Mesendoderm (in vitro differentiated cells): Measurements from ENCODE around the gene CPNE1.

Source experiments
- DNase-seq: peaks from one replicate; pipeline ENCODE4 v3.0.0; 2013
- H2AK5ac ChIP-seq: 2 replicates; pipeline ENCODE4 v1.6.1; 2013; ENCODE audit warnings: low read length, inconsistent platforms
- H2BK120ac ChIP-seq: 2 replicates; pipeline ENCODE4 v1.6.1; 2013; ENCODE audit warnings: low read depth, mild to moderate bottlenecking, low read length, moderate library complexity, mixed read lengths
- H2BK15ac ChIP-seq: replicated peaks from 2 replicates; pipeline ENCODE4 v1.6.1; 2013; ENCODE audit warnings: low read depth, mild to moderate bottlenecking, moderate library complexity
- H2BK5ac ChIP-seq: 2 replicates; pipeline ENCODE4 v1.6.1; 2013; ENCODE audit warnings: low read length, inconsistent platforms
- H3K18ac ChIP-seq: 2 replicates; pipeline ENCODE4 v1.6.1; 2013; ENCODE audit warnings: mild to moderate bottlenecking, low read length, mixed read lengths
- H3K23ac ChIP-seq: one replicate; pipeline ENCODE4 v1.6.1; 2013; ENCODE audit warnings: low read length
- H3K27ac ChIP-seq: 2 replicates; pipeline ENCODE4 v1.5.1; 2013; ENCODE audit warnings: low read depth, mild to moderate bottlenecking, inconsistent platforms, low read length, moderate library complexity
- H3K27me3 ChIP-seq: 2 replicates; pipeline ENCODE4 v1.6.1; 2013; ENCODE audit warnings: low read length, control low read depth, mild to moderate bottlenecking, inconsistent platforms; ENCODE audit not compliant: insufficient read depth, poor library complexity
- H3K36me3 ChIP-seq: 2 replicates; pipeline ENCODE4 v1.6.1; 2013; ENCODE audit warnings: low read length, inconsistent platforms; ENCODE audit not compliant: control insufficient read depth, insufficient read depth
- H3K4ac ChIP-seq: one replicate; pipeline ENCODE4 v1.6.1; 2013; ENCODE audit warnings: low read depth, mild to moderate bottlenecking, low read length, moderate library complexity
- H3K4me1 ChIP-seq: 2 replicates; pipeline ENCODE4 v1.6.1; 2013; ENCODE audit warnings: low read depth, low read length, inconsistent platforms; ENCODE audit not compliant: control insufficient read depth
- H3K4me2 ChIP-seq: 2 replicates; pipeline ENCODE4 v1.6.1; 2013; ENCODE audit warnings: low read length
- H3K4me3 ChIP-seq: 2 replicates; pipeline ENCODE4 v1.5.1; 2013; ENCODE audit warnings: mild to moderate bottlenecking, low read length
- H3K56ac ChIP-seq: one replicate; pipeline ENCODE4 v1.6.1; 2013; ENCODE audit warnings: low read length
- H3K79me1 ChIP-seq: 2 replicates; pipeline ENCODE4 v1.6.1; 2013; ENCODE audit warnings: low read length, inconsistent platforms
- H3K79me2 ChIP-seq: 2 replicates; pipeline ENCODE4 v1.6.1; 2013; ENCODE audit warnings: mild to moderate bottlenecking, low read length; ENCODE audit not compliant: control insufficient read depth, insufficient read depth
- H3K9ac ChIP-seq: 2 replicates; pipeline ENCODE4 v1.6.1; 2013; ENCODE audit warnings: low read length, inconsistent platforms
- H4K5ac ChIP-seq: one replicate; pipeline ENCODE4 v1.6.1; 2013; ENCODE audit warnings: low read length
- H4K8ac ChIP-seq: one replicate; pipeline ENCODE4 v1.6.1; 2013; ENCODE audit warnings: low read depth, mild to moderate bottlenecking, control low read depth, low read length, moderate library complexity
- WGBS: extraction: QIAGEN DNeasy Blood & Tissue Kit; methylation state at CpG from one replicate; pipeline ENCODE4 v1.1.7; 2013; ENCODE audit warnings: low lambda C conversion rate, missing lambda C conversion rate; ENCODE audit not compliant: insufficient coverage; ENCODE audit errors: extremely low coverage; 5-methylcytosine and 5-hydroxymethylcytosine counted together

Gene CPNE1

GRCh38 chr20:35603695-35604448 is 60.8 kb downstream of the CPNE1 start:
- no peaks in the 10 kb centered on the region for H3K36me3 ChIP-seq
- WGBS = no CpG with 5 or more reads among the region's 11 CpGs
- H3K4me2 ChIP-seq = no peak overlapping the region
- no peak overlapping the region for H4K5ac ChIP-seq
- no peak overlapping the region for H3K27ac ChIP-seq
- no peak overlapping the region for H2BK5ac ChIP-seq
- no peak overlapping the region for H3K4ac ChIP-seq
- H3K18ac ChIP-seq = no peak overlapping the region
- no peak overlapping the region for H3K9ac ChIP-seq
- H3K79me2 ChIP-seq = no peaks in the 10 kb centered on the region
- no peak overlapping the region for H3K4me3 ChIP-seq
- no peaks in the 10 kb centered on the region for H3K79me1 ChIP-seq
- H2AK5ac ChIP-seq = no peak overlapping the region
- no peak overlapping the region for H3K56ac ChIP-seq
- H2BK15ac ChIP-seq = no peak overlapping the region
- DNase-seq = no peak
- no peak overlapping the region for H4K8ac ChIP-seq
- peaks cover 4% of the 10 kb centered on the region for H3K27me3 ChIP-seq
- H3K4me1 ChIP-seq = no peaks in the 10 kb centered on the region
- no peak overlapping the region for H3K23ac ChIP-seq
- H2BK120ac ChIP-seq = no peak overlapping the region

GRCh38 chr20:35602851-35603495 is 61.7 kb downstream of the CPNE1 start:
- Histone ChIP-seq H3K9ac (no peak overlapping the region), H3K4me1 (no peaks in the 10 kb centered on the region), H3K23ac (no peak overlapping the region), H2BK5ac (no peak overlapping the region), H4K5ac (no peak overlapping the region), H3K36me3 (no peaks in the 10 kb centered on the region), H2AK5ac (no peak overlapping the region), H3K79me1 (no peaks in the 10 kb centered on the region), H2BK15ac (no peak overlapping the region), H2BK120ac (no peak overlapping the region), H3K4me2 (no peak overlapping the region), H3K56ac (no peak overlapping the region), H3K4ac (no peak overlapping the region), H3K27ac (no peak overlapping the region), H3K27me3 (peaks cover 4% of the 10 kb centered on the region), H3K79me2 (no peaks in the 10 kb centered on the region), H3K18ac (no peak overlapping the region), H4K8ac (no peak overlapping the region), H3K4me3 (no peak overlapping the region)
- WGBS = no CpG with 5 or more reads among the region's 15 CpGs
- no peak for DNase-seq

- Histone ChIP-seq H3K4me3 (no peak overlapping the region), H3K36me3 (no peaks in the 10 kb centered on the region), H2BK15ac (no peak overlapping the region), H3K4me1 (no peaks in the 10 kb centered on the region), H3K79me1 (no peaks in the 10 kb centered on the region), H3K4me2 (no peak overlapping the region), H3K27me3 (peaks cover 4% of the 10 kb centered on the region), H3K18ac (no peak overlapping the region), H2BK120ac (no peak overlapping the region), H2BK5ac (no peak overlapping the region), H3K4ac (no peak overlapping the region), H4K8ac (no peak overlapping the region), H3K79me2 (no peaks in the 10 kb centered on the region), H3K56ac (peak overlapping the region; percentile 83), H2AK5ac (no peak overlapping the region), H4K5ac (no peak overlapping the region), H3K27ac (no peak overlapping the region), H3K23ac (no peak overlapping the region), H3K9ac (no peak overlapping the region)
- DNase-seq = no peak
- no CpG with 5 or more reads among the region's 30 CpGs for WGBS
These were observed 62.7 kb downstream of the CPNE1 start for GRCh38 chr20:35601990-35602389.

GRCh38 chr20:35600993-35601973 is 63.4 kb downstream of the CPNE1 start:
- H3K4me3 ChIP-seq = peak overlapping the region; percentile 27
- WGBS = no CpG with 5 or more reads among the region's 103 CpGs
- H2AK5ac ChIP-seq = no peak overlapping the region
- peak; percentile 87 for DNase-seq
- H4K8ac ChIP-seq = no peak overlapping the region
- no peak overlapping the region for H2BK5ac ChIP-seq
- no peaks in the 10 kb centered on the region for H3K79me2 ChIP-seq
- H3K18ac ChIP-seq = no peak overlapping the region
- no peaks in the 10 kb centered on the region for H3K4me1 ChIP-seq
- no peak overlapping the region for H3K27ac ChIP-seq
- H3K4me2 ChIP-seq = peak overlapping the region; percentile 89
- H3K36me3 ChIP-seq = no peaks in the 10 kb centered on the region
- H2BK15ac ChIP-seq = no peak overlapping the region
- no peak overlapping the region for H4K5ac ChIP-seq
- peak overlapping the region; percentile 16 for H3K23ac ChIP-seq
- peak overlapping the region; percentile 83 for H3K56ac ChIP-seq
- H3K9ac ChIP-seq = peak overlapping the region; percentile 66
- no peak overlapping the region for H3K4ac ChIP-seq
- H3K27me3 ChIP-seq = peaks cover 4% of the 10 kb centered on the region
- H2BK120ac ChIP-seq = no peak overlapping the region
- no peaks in the 10 kb centered on the region for H3K79me1 ChIP-seq

- no peaks in the 10 kb centered on the region for H3K79me2 ChIP-seq
- no peak overlapping the region for H3K23ac ChIP-seq
- H3K36me3 ChIP-seq = no peaks in the 10 kb centered on the region
- H2BK120ac ChIP-seq = no peak overlapping the region
- no peak overlapping the region for H3K18ac ChIP-seq
- peak overlapping the region; percentile 6 for H3K4me3 ChIP-seq
- DNase-seq = no peak
- no peak overlapping the region for H4K8ac ChIP-seq
- H2AK5ac ChIP-seq = no peak overlapping the region
- H3K27ac ChIP-seq = no peak overlapping the region
- no peak overlapping the region for H4K5ac ChIP-seq
- peak overlapping the region; percentile 83 for H3K56ac ChIP-seq
- no CpG with 5 or more reads among the region's 34 CpGs for WGBS
- peaks cover 4% of the 10 kb centered on the region for H3K27me3 ChIP-seq
- H2BK5ac ChIP-seq = no peak overlapping the region
- no peak overlapping the region for H2BK15ac ChIP-seq
- H3K4ac ChIP-seq = no peak overlapping the region
- no peaks in the 10 kb centered on the region for H3K4me1 ChIP-seq
- H3K79me1 ChIP-seq = no peaks in the 10 kb centered on the region
- H3K4me2 ChIP-seq = peak overlapping the region; percentile 89
- H3K9ac ChIP-seq = peak overlapping the region; percentile 66
These were observed 64.3 kb downstream of the CPNE1 start for GRCh38 chr20:35600176-35600992.
